Globus pallidus (tissue), 1 donor: ENCODE results near the gene WWC2.
"Not testable (repeated sequence)": the region's sequence is repeated elsewhere in the genome, so short reads cannot be mapped to it uniquely, and the experiment has no call there.

Experiments
- DNase-seq: peaks from one replicate; pipeline ENCODE4 v3.0.0-alpha.2; 2015; ENCODE audit warnings: low spot score

WWC2 gene

DNA sequence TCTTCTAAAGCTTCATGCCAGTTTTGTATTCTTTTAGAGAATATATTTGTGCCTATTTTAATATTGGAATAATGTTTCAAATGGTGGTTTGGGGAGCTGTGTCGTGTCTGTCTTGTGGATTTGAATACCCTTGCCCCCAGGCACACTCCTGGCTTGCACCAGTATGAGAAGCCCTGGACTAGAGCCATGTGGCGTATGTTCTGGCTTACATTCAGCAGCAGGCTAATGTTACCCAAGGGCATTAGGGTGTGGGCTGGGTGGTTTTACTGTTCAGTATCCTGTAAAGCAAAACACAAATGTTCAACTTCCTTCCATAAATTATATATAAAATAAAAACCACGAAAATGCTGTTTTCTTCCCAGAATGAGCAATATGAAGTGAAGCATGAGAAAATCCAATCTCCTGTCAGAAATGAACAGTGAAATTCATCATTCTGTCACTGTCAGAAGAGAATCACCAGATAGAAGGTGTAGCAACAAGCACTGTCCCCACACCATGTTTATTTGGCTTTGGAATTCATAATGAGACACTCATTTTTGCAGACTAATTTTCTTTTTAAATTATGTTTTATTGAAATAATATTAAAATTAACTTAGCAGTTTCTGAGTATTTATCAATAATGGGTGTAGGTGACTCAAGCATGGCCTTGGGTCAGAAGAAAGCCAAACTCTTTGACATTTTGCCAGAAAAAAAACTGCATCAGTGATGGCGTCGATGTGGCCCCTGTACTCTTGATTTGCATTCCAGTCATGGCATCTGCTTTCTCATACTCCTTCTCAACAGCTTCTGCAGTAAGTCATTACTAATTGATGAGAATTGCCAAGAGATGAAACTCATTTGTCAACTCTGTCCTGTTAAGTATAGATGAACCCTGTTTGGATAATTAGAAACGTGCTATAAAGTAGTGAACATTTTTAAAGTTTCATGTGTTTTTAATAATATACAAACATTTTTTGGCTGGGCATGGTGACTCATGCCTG, 43.8 kb downstream of the WWC2 start:
- DNase-seq, result no peak

DNA sequence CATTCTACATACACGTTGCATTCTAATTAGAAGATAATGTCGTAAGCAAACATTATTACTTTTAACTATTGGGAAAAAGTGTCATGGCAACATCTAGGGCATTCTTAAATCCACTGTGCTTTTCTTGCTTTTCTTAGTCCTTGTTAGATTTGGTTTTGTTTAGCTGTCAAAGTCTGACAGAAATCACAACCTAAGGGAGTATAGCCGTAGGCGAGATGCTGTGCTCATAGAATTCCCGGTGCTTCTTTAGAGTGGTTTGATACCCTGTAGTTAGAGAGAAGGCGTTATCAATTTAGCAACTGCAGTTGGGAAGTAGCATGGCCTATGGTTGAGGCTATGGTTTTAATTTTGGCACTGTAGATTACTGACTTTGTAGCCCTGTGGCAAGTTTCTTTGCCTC, 45.7 kb downstream of the WWC2 start:
- no peak for DNase-seq

DNA sequence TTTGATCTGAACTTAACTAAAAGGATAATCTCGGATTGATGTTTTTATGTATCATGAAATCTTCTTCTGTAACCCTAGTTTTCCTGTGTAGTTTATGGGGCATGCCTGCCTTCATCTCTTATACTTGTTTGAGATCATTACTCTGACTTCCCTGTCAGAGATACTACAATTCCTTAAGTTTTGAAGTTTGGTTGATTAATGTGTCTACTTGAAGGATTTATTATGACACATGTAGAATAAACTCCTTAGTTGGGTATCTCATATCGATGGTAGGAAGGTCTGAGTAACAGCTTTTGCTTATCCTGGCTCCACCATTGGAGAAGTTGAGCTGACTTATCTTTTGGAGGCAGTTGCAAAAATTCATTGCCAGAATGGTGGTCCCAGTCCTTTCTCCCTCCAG, 46.7 kb downstream of the WWC2 start:
- DNase-seq, result no peak

DNA sequence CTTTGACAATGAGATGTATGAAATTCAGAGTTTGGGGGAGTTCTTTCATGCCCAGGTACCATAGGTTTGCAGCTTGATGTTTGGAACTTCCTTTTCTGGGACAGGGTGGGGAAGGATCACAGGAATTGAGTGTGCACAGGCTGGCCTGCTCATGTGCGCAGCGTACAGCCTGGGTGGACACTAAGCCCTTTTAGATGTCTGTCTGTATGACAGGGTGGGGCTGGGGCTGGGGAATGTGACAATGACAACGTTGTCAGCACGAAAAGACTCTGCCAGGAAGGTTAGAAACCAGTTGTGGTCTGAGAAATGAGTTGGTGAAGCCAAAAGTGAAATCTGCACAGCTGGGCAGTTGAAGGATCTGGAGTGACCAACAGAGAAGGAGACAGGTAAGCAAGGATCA, 47.4 kb downstream of the WWC2 start:
- DNase-seq, result peak; percentile 49

DNA sequence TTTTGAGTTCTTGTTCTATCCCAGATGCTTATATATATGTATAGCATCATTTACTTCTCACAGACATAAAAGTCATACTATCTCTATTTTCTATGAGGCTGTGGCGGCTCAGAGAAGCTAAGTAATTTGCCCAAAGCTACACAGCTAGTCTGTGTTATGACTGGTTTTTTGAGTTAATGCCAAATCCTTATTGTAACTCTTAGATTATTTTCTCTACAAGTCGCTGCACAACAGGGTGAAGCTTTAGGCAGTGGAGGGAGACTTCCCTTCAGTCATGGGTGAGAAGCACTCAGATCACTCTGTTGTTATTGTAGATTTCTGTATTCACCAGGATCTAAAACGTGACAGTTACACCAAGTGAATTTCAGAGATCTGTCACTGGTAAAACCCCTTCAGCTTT, 48.1 kb downstream of the WWC2 start:
- no peak for DNase-seq

DNA sequence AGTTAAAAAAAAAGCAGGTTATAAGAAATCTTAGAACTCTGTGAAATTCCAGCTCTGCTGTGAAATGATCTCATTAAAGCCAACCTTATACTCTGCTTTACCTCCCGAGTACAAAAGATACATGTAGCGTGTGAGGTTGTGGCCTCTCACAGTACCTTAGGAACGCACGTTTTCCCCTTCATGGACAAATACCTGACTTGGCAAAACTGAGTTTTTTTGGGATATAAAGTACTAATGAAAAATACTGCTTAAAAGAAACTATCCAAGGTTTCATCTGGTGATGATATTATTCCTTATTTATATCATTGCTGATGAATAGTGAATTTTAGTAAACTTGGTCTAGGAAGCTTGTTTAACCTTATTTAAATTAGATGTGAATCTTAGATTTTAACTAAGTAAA, 48.9 kb downstream of the WWC2 start:
- DNase-seq, result no peak

DNA sequence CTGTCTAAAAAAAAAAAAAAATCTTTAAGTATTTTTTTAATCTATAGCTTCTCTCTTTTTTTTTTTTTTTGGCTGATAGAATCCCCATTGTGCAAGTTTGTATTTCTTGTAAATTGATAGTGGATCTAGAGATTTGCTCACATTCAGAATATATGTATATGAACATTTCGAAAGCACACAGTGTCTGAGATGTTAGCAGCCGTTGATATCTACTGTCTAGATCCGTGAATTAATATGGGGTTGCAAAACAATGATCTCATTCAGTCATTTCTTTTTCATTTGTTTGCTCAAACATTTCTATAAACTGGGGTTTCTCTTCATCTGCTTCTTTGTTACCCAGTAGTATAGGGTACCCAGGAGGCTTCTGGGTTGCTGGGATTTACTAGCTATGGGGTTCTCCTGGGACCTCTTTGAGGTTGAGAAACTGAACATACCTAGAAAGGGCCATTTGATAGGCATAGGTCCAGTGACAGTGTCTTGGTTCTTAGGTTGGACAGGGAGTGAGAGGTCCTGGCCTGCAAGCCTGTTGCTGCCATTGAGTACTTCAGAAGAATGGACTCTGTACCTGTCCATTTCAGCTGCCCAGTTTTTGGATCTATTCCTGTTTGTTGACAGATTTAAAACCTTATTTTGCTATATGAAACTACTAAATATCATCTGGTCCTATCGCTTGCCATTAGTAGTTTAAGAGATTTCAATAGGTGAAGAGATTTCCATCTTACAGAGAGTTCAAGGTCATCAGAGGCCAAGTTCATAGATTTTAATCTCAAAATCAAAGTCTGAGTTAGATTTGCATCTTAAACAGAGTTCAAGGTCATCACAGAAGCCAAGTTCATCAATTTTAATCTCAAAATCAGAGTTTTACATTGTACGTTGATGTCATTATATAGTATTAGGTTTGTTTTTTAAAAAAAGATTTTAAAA, 50.8 kb downstream of the WWC2 start:
- no peak for DNase-seq

DNA sequence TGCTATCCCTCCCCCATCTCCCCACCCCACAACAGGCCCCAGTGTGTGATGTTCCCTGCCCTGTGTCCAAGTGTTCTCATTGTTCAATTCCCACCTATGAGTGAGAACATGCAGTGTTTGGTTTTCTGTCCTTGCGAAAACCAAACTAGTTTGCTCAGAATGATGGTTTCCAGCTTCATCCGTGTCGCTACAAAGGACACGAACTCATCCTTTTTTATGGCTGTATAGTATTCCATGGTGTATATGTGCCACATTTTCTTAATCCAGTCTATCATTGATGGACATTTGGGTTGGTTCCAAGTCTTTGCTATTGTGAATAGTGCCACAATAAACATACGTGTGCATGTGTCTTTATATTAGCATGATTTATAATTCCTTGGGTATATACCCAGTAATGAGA, 51.6 kb downstream of the WWC2 start:
- not testable (repeated sequence) for DNase-seq

DNA sequence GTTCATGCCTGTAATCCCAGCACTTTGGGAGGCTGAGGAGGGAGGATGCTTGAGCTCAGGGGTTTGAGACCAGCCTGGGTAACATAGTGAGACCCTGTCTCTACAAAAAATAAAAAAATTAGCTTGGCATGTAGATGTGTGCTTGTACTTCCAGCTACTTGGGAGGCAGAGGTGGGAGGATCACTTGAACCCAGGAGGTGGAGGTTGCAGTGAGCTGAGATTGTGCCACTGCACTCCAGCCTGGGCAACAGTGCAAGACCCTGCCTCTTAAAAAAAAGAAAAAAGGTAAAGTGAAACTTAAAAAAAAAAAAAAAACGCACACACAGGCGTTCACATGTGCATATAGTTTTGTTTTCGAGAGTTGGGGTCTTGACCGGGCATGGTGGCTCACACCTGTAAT, 53.2 kb downstream of the WWC2 start:
- not testable (repeated sequence) for DNase-seq

DNA sequence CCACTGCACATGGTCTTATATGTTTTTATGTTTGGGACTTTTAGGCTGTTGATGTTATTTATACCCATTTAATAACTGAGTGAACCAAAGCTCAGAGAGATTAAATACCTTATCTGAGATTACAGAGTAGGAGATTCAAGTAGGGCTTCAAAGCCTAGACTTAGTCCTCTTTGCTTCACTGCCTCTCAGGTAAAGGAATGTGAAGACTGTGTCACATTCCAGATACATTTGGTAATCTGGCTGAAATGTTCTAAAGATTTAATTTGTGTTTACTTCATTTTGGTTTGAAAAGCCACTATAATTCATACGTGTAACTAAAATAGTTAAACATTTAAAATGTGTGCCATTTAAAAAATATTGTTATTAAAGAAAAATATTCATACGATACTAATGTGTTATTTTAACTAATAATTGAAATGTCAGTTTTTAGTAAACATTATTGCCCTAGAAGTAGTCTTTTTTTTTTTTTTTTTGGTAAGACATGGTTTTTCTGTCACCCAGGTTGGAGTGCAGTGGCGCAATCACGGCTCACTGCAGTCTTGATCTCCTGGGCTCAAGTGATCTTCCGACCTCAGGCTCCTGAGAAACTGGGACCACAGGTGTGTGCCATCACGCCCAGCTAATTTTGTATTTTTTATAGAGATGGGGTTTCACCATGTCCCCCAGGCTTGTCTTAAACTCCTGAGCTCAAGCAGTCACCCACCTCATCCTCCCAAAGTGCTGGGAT, 54.3 kb downstream of the WWC2 start:
- DNase-seq, result no peak

DNA sequence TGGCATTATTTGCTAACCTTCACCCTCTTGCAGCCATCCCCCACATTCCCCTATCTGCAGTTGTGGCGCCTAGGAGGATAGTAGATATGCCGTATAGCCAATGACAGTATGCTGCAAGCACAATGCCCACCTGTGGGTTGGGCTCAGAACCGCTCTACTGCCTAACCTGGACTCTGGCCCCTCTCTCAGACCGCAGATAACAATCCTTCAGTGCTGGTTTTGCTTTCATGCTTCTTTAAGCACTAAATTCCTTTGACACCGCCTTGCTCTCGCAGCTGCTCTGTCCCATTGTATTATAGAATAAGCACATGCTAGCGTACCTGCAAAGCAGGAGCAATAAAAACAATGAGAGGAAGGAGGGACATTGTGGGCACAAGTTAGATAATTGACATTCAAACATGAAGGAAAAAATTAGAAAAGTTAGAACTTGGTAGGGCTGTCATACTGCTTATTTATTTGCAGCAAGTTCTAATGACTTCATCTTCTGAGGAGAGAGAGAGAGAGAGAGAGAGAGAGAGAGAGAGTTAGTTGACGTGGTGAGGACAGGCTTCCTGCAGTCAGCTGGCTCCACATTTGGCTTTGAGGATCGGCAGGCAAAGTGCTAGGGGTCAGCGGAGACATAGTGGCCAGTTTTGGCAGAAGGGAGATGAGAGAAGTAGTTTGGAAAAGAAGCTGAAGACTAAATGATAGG, 55.8 kb downstream of the WWC2 start:
- DNase-seq, result no peak

DNA sequence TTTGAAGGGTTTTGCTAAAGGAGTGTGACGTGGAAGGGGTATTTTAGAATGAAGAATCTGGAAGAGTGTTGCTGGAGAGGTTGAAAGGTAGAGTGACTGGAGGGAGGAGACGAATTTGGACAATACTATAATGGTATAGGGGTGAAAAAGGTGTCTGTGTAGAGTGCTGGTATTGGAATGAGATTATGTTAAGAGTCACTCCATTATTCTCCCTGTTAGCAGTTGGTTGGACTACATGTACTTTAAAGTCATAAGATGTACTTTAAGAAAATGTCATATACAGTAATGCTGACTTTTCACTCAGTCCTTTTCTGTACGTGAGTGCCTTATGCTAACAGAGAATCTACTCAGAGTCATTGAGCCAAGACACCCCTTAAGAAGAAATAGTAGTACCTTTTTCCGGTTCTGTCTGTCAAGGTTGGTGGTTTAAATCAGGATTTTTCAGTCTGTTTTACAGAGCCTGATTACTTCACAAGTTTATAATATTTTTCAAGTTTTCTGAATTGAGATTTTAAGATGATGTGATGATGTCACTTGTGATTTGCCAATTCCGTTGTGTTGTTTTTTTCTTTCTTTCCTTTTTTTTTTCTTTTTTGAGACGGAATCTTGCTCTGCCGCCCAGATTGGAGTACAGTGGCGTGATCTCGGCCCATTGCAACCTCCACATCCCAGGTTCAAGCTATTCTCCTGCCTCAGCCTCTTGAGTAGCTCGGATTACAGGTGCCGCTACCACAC, 56.6 kb downstream of the WWC2 start:
- DNase-seq, result no peak

DNA sequence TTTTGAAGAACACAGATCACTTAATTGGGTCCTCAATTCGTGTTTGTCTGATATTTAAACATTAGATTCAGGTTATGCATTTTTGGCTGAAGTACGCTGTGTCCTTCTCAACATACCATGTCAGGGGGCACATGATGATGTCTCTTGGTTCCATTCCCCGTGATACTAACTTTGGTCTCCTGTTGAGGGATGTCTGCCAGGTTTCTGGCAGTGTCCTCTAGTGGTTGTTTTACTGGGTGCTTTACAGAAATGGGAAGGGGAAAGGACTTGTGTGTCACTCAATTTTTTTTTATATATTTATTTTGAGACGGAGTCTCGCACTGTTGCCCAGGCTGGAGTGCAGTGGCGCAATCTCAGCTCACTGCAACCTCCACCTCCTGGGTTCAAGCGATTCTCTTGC, 58.2 kb downstream of the WWC2 start:
- DNase-seq, result no peak

DNA sequence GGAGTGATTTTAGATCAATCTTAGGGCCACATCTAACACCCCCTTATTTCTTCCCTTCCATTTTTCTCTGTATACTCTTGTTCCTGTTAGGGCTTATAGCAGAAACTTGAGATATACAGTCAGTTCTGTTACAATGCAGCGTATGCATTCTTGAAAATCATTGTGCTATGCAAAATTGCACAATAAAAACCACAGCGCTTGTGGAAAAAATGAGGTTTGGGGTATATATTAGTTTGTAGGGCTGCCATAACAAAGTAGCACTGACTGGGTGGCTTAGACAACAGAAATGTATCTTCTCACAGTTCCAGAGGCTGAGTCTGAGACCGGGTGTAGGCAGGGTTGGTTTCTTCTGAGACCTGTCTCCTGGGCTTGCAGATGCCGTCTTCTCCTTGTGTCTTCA, 59.0 kb downstream of the WWC2 start:
- DNase-seq, result no peak

DNA sequence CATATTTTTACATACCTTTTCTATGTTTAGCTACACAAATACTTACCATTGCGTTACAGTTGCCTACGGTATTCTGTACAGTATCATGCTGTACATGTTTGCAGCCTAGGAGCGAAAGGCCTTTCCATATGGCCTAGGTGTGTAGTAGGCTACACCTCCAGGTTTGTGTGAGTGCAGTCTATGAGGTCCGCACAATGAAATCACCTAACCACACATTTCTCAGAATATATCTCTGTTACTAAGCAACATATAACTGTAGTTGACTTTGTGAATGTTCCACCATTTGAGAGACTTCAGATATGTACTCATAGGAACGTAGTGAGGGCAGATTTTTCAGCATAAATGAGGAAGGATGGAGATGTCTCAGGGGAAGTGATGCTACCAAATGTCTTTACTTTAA, 62.6 kb downstream of the WWC2 start:
- no peak for DNase-seq

DNA sequence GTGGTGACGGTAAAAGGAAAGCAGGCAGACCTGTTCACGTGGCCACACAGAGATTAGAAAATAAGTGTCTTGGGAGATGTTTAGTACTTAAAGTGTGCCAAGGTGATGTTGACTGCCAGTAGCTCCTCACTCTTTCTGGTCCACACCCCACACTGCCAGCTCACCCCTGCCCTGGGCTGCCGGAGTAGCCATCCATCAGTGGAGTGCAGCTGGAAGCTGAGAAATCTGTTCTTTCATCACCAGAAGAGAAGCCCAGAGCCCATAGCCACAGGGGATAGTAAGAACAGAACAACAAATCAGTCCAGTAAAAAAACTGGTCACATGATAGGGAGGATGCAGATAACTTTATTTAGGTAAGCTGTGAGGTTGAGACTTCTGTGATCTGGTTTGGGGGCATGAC, 64.1 kb downstream of the WWC2 start:
- DNase-seq, result no peak

DNA sequence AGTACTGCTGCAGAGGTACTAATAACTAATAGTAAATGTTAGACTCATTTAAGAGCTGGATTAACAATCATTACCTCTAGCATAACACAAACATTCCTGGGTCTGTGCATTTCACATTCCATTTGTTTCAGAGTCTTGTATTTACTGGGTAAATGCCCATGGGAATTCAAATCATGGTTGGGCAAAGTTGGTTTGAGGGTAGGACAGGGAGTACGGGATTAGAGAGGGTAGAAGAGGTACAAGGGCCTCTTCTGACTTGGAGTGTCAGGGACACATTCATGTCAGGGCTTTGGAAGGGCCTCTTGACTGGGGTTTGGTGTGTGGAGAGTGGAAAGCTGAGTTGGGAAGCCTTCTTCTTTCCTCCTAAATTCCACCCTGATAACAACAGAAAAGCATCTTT, 65.9 kb downstream of the WWC2 start:
- no peak for DNase-seq

DNA sequence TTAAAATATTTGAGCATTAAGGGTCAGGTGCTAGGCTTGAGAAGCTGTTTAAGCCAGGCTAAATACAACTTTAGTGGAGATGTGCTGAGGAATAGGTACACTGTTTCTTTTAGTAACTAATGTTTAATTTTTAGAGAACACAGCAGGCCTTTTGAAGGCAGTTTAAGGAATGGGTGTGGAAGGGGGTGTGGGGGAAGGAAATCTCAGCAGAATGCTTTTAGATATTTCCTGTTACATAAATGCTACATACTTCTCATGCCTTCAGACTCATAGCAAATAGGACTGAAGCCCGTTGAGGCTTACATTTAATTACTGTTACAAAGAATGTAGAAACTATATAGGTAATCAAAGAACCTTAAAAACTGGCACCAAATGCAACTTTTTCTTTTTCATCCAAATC, 66.3 kb downstream of the WWC2 start:
- DNase-seq, result no peak

DNA sequence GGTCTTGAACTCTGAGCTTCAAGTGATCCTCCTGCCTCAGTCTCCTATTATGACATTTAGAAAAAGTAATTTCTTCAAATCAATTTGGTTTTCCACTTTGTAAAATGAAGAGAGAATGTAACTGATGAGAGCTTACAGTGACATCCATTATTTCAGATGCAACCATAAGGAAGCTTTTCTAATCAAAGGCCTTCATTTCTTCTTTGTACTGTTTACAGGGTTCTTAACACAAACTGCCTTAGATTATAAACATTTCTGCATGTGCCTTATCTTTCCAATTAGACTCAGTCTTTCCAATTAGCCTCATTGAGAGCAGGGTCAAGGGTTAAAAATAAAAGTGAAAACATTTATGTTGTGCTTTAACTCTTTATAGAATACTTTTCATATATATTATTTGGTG, 71.8 kb downstream of the WWC2 start:
- no peak for DNase-seq

DNA sequence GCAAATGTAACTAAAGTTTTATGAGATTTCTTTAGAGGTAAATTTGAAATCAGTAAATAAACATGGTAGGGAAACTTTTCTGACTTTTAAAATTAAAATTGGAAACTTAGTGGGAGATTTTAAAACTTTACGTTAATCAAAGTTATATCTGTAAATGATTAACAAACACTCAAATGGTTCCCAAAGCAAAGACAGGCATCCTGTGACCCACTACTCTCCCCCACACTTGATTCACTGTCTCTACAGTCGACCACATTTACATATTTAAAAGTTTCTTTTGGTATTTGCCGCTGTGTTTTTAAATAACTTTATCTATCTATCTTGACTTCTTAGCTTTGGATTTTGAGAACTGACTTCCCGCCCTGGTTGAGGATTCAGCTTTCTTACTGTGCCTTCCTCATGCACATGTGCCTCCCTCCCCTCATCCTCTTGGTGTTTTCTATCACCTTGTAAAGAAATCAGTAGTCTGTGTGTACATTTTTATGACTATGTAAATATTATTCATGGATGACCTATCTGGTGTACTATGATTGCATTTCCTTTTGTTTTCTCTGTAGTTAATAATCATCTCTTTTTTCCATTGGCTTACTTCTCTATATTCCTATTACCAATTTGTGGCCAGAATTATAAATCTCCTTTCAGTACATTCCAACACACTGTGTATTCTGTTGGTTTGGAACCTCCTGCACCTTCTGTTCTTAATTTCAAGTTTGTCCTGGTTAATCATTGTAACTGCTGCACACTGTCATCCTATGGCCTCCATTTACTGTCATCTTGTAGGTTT, 72.6 kb downstream of the WWC2 start:
- DNase-seq, result no peak
